Fibroblast of villous mesenchyme (primary cell): Measurements from ENCODE around the gene CCDC134. TPM values are rescaled to one million over a fixed set of nuclear protein-coding genes. Genes with fewer than 3 reads are reported as not detected.

ENCODE experiments used
- DNase-seq: peaks from one replicate; pipeline ENCODE4 v3.0.0-alpha.2; 2010; ENCODE audit warnings: low read depth
- H3K4me3 ChIP-seq: 2 replicates; pipeline ENCODE4 v1.5.1; 2011; ENCODE audit warnings: low read depth, mild to moderate bottlenecking, low read length
- total RNA-seq: library from RNA; depleted of rRNA; stranded (reverse); fragments of >200 nt; gene quantifications from 2 replicates; pipeline ENCODE4 v1.2.3, GENCODE V29; 2012
- TF ChIP-seq, protein P1 (sequence below): IDR thresholded peaks from 2 replicates; pipeline ENCODE4 v1.5.1; 2012; ENCODE audit warnings: low read depth, mild to moderate bottlenecking, low read length; ENCODE audit not compliant: insufficient read depth

Gene CCDC134
- total RNA-seq, 1 donor: 16.0 TPM

DNA sequence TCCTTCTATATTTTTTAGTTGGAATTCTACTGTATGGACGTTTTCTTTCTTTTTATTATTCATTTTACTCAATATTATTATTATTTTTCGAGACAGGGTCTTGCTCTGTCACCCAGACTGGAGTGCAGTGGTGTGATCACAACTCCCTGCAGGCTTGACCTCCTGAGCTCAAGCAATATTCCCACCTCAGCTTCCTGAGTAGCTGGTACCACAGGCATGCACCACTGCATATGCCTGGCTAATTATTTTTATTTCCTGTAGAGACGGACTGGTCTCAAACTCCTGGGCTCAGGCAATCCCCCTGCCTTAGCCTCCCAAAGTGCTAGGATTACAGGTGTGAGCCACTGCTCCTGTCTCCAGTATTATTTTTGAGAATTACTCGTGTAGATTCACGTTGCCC lies 34.0 kb upstream of the CCDC134 start:
- DNase-seq: no peak
- TF ChIP-seq, protein P1, sequence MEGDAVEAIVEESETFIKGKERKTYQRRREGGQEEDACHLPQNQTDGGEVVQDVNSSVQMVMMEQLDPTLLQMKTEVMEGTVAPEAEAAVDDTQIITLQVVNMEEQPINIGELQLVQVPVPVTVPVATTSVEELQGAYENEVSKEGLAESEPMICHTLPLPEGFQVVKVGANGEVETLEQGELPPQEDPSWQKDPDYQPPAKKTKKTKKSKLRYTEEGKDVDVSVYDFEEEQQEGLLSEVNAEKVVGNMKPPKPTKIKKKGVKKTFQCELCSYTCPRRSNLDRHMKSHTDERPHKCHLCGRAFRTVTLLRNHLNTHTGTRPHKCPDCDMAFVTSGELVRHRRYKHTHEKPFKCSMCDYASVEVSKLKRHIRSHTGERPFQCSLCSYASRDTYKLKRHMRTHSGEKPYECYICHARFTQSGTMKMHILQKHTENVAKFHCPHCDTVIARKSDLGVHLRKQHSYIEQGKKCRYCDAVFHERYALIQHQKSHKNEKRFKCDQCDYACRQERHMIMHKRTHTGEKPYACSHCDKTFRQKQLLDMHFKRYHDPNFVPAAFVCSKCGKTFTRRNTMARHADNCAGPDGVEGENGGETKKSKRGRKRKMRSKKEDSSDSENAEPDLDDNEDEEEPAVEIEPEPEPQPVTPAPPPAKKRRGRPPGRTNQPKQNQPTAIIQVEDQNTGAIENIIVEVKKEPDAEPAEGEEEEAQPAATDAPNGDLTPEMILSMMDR: no peak
- no peak overlapping the region for H3K4me3 ChIP-seq

DNA sequence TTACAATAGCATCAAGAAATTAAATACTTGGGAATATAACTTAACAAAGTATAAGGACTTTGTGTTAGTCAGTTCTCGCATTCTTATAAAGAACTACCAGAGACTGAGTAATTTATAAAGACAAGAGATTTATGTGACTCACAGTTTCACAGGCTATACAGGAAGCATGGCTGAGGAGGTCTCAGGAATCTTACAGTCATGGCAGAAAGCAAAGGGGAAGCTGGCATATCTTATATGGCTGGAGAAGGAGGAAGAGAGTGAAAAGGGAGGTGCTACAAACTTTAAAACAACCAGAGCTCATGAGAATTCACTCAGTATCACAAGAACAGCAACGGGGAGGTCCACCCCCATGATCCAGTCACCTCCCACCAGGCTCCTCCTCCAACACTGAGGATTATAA lies 32.0 kb upstream of the CCDC134 start:
- no peak overlapping the region for H3K4me3 ChIP-seq
- TF ChIP-seq, protein P1: no peak
- no peak for DNase-seq

DNA sequence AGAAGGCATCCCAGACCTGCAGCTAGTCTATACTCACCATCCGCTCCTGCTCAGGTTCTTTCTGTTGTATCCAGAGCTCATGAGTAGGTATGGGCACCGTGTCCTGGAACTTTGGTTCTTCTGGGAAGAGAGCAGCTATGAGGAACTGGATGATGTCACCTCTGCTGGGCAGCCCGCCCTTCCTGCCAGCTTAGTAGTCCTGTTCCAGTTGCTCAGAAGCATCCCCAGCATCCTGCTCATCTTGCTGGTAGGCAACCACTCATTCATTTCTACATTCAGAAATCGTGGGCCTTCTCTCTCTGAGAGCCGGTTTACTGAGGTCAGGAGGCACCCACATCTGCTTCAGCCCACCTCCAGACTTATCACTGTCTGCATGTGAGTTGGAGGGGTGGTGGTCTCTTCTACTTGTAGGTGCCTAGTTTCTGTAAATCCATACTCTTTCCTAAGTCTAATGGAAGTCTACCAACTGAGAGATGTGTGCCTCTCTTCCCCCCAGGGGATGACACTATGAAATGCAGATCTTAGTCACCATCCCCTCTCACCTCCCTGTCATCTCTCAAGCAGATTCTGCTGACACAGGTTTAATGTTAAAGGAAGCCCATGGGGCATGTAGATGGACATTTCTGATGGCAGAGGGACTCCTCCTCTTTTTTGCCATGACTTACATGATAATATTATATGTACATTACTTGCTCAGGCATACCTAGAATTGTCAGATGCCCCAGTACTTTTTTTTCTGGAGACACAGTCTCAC lies 29.6 kb upstream of the CCDC134 start:
- H3K4me3 ChIP-seq: no peak overlapping the region
- DNase-seq: no peak
- TF ChIP-seq, protein P1: no peak

DNA sequence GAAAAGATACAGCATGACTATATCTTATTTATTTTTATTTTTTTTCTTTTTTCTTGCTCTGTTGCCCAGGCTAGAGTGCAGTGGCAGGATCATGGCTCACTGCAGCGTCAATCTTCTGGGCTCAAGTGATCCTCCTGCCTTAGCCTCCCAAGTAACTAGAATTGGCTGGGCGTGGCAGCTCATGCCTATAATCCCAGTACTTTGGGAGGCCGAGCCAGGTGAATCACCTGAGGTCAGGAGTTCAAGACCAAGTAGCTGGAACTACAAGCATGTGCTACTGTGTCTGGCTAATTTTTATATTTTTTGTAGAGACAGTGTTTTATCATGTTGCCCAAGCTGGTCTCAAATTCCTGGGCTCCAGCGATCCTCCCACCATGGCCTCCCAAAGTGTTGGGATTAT lies 28.3 kb upstream of the CCDC134 start:
- no peak for DNase-seq
- TF ChIP-seq, protein P1: no peak
- no peak overlapping the region for H3K4me3 ChIP-seq

DNA sequence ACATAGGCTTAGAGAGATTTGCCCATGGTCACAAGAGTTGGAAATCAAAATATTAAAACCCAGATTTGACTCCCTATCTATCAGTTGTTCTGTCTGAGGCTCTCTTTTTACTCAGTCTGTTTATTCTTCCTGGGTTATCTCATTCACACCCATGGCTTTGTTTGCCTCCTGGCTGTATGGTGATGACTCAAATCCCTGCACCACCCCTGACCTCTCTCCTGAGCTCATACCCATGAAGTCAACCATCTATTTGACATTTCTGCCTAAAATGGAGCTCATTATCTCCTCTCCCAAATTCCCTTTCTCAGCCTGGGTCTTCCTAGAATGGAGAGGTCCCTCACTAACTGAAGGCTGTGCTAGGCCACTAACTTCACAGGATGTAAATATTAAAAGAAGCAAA lies 27.8 kb upstream of the CCDC134 start:
- no peak for DNase-seq
- H3K4me3 ChIP-seq: no peak overlapping the region
- TF ChIP-seq, protein P1: no peak

DNA sequence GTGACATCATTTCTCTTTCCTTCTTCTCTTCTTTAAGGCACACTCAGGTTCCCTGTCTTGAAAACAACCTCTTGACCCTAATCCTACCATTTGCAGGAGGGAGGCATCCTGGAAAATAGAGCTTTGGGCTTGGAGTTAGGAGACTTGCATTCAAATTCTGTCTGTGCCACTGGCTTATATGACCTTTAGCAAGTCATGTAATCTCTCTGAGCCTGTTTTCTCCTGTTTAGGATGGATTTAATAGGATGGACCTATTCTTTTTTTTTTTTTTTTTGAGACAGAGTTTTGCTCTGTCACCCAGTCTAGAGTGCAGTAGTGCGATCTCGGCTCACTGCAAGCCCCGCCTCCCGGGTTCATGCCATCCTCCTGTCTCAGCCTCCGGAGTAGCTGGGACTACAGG lies 25.1 kb upstream of the CCDC134 start:
- H3K4me3 ChIP-seq: no peak overlapping the region
- TF ChIP-seq, protein P1: no peak
- DNase-seq: no peak

DNA sequence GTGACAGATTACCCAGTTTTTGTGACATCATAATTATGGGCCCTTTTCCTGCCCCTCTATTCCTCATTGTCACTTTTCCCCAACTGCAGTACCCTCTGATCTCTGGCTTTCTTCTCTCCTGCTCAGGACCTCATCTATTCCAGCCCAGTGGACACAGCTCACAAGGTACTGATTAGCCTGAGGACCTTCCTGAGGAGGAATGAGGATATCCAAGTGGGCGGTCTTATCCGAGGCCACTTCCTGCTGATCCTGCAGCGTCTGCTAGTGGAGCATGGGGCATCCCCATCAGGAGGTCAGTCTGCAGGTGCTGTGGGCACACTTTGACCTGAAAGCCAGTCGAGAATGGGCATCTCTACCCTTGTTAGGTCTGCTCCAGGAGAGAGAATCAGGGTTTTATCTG lies 24.5 kb upstream of the CCDC134 start:
- DNase-seq: no peak
- H3K4me3 ChIP-seq: no peak overlapping the region
- TF ChIP-seq, protein P1: no peak
